Activated CD8-positive, alpha-beta memory T cell treated with anti-CD3 and anti-CD28 coated beads for 48 hours (primary cell): ENCODE measurements around the gene EPG5.
A peak's percentile ranks its signal among the peaks of the same experiment; 100 is the strongest.

ENCODE experiments used
- DNase-seq, 3 experiments: peaks; one replicate each; pipeline ENCODE4 v3.0.0-alpha.2; 2020; ENCODE audit warnings: low read depth in 2 of 3, low spot score in 2 of 3

Gene EPG5

DNA sequence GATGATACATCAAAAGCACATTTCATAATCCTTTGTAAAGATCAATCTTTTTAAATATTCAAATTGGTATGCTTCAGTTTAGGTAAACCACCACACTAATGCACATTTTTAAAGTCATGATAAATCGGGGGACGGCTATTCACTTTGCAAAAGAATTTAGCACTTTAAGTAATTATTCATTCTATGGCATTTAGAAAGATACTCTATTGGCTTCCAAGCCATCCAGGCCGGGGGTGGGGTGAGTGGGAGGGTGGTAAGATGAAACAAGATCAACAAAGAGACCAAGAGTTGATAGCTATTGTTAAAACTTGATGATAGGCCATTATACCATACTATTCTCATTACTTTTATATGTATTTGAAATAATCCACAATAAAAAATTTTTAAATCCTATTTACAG, 41.0 kb downstream of the EPG5 start:
- no peak for DNase-seq

DNA sequence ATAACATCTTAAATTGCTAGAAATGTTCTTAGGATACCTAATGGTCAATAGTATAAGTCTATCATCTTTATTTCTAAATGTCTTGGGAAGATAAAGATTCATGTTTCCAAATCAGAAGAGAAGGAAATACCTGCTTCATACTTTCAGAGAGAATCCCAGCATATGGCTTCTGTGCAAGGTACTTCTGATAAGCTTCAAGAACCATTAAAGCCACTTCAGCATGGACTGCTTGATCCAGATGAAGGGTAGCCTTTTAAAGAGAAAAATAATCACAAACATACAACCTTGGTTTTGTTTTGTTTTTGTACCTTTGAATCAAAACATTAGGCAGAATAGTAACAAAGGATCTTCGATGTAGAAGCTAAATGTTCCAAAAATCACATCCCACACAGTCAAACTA, 44.0 kb downstream of the EPG5 start:
- no peak for DNase-seq

GRCh38 chr18:45920367-45920766, 46.8 kb downstream of the EPG5 start:
- no peak for DNase-seq

- no peak for DNase-seq
Observed at GRCh38 chr18:45916302-45916701, 50.8 kb downstream of the EPG5 start.

GRCh38 chr18:45913276-45913675, 53.9 kb downstream of the EPG5 start:
- no peak for DNase-seq

- DNase-seq, result peak in 2 of 3 experiments; percentile 16 to 29
Observed at GRCh38 chr18:45910405-45911023, 56.6 kb downstream of the EPG5 start.

DNA sequence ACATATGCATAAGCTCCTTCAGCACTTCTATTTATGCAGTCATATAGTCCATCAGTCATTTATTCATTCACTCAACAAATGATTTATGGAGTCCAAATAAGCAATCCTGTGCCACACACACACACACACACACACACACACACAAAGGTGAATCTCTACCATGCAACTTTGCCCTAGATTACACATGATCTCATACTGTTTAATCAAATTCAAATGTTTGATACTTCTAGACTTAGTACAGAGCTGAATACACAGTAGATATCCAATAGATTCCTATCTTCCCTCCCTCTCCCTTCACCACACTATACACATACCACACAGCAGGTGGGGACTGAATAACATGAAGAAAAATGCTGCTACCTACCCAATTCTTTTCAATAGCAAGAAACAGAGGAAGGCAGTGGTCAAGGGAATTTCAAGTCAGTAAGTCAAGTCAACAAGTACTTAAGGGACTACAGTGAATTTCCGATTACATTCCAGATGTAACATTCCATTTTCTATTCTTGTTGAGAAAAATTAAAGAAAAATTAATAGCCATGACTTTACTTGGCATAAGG, 65.4 kb downstream of the EPG5 start:
- no peak for DNase-seq

DNA sequence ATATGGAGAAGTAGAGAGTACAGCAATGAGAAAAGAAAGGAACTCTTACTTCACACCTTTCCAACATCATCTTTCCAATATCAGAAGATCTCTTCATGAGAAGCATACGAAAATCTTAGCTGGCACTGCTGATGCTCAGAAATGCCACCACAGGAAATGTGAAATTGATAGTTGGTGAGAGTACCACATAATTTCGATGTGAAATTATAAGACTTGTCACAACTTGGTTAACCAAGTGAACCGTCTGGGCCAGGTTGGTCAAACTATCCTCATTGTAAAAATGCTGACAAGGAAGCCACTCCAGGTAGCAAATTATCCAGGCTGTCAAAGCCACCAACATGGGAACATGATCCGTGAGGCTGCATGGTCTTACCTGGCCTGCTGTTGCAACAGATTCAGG, 66.5 kb downstream of the EPG5 start:
- DNase-seq, result no peak

- no peak for DNase-seq
Observed at GRCh38 chr18:45896991-45897390, 70.1 kb downstream of the EPG5 start.

- no peak for DNase-seq
Observed at GRCh38 chr18:45896452-45896851, 70.7 kb downstream of the EPG5 start.

DNA sequence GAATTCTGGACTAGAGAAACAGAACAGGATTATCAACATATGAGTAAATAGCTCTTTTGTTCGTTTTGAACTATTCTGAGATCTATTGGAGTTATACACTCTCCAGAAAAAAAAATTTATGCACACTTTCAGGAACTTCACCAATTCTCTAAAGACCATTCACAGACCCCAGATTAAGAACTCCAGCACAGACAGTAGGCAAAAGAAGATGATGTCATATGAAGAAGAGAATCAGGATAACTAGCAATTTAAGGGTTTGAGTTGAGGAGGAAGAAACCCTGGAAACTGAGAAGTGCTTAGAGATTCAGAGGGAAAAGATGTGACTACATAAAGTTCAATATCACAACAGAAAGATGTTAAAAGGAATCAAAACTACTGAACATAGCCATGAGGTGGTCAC, 71.8 kb downstream of the EPG5 start:
- DNase-seq, result no peak

DNA sequence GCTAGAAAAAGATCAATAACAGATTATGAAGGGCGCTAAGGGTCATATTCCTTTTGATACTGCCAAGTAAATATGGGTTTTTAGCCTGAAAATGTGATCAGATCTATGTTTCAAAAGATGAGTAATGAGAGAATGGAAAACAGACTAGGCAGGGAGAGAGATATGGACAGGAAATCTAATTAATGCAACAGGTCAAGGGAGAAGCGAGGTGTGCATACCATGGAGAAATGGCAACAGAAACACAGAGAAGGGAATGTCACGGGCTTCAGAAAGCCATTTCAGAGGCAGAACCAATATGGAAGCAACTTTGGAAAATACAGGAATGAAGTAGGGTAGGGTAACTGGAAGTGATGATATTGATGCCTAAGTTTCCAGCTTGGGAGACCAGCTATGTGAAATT, 72.3 kb downstream of the EPG5 start:
- no peak for DNase-seq

- DNase-seq, result no peak
Observed at GRCh38 chr18:45891806-45892205, 75.3 kb downstream of the EPG5 start.

DNA sequence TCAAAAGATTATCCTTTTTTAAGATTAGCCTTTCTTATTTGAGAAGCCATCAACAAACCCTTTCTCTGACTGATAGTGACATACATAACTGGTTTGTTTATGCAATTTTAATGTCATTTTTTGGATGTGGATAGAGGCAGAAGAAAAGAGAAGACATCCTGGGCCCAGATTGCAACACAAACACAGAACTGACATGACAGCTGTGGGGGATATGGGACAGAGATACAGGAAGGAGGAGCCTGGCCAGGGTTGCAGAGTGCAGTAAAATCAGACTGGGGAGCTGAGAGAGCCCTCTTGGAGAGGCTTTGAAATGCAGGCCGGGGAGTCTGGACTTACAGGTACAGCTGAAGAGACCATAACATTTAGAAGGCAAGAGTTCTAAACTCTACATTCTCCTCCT, 76.5 kb downstream of the EPG5 start:
- no peak for DNase-seq

DNA sequence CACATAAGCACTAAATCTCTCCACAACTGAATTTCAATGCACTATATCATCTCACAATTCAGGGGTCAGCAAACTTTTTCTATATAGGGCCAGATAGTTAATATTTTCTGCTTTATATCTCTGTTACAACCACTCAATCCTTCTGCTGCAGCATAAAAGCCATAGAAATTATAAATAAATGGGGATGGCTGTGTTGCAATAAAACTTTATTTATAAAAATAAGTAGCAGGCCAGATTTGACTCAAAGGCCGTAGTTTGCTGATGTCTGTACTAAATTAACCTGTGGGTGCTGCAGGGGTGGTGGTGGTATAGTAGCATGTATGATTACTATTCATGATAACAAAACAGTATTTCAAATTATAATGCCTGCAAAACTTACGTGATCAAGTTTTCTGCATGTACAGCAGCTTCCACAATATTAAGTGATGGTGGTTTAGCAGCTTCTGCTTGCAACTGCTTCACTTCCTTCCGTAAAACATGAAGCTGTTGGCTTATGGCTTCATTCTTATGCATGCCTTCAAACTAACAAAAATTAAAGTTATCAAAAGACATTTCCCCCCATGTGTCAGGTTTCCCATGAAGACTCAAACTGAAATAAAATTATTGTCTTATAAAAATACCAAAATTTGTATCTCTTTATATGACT, 77.6 kb downstream of the EPG5 start:
- DNase-seq, result no peak

DNA sequence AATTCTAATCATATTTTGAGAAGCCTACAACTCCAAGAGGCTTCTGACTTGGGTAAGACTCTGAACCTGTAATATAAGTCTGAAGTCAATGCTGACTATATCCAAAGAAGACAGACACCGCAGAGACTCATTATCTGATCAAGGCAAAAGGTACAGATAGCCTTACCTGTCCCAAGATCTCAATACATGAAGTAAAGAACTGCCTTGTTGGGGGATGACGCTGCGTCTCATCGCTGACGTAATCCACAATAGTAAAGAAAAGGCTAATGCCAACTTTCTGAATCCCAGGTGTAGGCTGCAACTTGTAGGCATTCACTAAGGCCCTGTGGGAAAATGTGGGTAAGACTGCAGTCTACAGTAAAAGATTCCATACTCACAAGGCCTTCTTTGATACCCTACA, 79.5 kb downstream of the EPG5 start:
- no peak for DNase-seq

DNA sequence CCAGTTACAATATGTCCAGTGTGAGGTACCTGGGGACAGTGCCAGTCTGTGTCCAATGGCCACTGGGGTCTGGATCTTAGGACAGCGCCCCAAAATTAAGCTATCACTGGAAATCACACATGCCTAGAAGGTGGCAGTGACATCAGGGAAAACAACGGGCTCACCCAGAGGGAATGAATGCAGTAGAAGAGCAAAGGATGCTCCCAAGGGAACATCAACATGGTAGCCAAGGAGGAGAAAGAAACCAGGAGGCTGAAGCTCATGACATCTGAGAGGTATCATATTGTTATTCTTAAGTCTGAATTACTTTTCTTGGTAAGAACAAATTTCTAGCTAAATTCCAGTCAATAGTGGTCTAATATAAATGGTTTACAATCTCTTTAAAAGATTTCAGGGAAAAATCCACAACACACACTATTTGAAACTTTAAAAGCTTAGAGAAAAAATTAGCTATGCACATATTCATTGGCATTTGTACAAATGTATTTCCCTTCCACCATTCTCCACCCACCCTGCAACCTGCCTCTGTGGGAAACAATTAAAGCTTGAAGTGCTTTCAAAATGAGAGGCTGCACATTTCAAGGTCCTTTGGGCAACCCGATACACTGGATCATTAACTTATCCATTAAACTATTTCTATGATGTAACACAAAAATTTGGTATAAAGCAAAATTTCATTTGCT, 86.1 kb downstream of the EPG5 start:
- DNase-seq, result no peak

GRCh38 chr18:45879681-45880655, 87.2 kb downstream of the EPG5 start:
- DNase-seq, result peak; percentile 44 to 67 (median 62)

DNA sequence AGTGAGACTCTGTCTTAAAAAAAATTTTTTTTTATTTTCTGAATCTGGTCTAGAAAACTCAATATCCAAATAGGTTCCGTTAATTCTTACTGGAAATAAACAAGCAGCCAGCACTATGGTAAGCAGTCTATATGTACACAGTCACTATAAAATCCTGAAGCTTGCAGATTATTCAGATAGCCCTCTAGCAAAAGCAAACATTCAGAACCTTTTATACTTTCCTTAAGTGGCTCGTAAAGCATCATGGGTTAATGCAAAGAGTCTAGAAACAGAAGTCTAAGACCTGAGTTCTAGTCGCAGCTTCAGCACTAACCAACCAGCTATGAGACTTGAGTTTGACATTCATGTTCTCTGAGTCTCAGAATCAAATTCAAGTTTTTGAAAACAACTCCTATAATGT, 89.7 kb downstream of the EPG5 start:
- DNase-seq, result no peak

GRCh38 chr18:45876161-45876560, 91.0 kb downstream of the EPG5 start:
- DNase-seq, result no peak
